Measurements from ENCODE around the gene TRAK2. TPM values are rescaled to one million over a fixed set of nuclear protein-coding genes. Genes with fewer than 3 reads are reported as not detected.

The TRAK2 gene
- total and polyA plus RNA-seq, 2 of the 13 experiments (the other 11 are each of a cell fraction or from before 2014, with no cell fraction given): 7.7 to 21.0 TPM

GRCh38 chr2:201406077-201406662, 45.1 kb downstream of the TRAK2 start:
- POLR2A ChIA-PET: interaction anchor here (1.1 kb wide), 1 partner anchor 46 kb away, joined by 3 read pairs; no protein-coding TSS in a partner anchor
- in situ Hi-C loops (cut with HindIII; ENCODE audit: extremely low pct_ligation_motif_present, low pct_unique_long_range_greater_than_20kb): no loop called here
- Histone ChIP-seq H3K27ac (ENCODE audit: extremely low read length, insufficient read depth, low read length) (peak overlapping the region; percentile 39), H3K4me1 (ENCODE audit: insufficient read depth, low read length) (peaks cover 25% of the 10 kb centered on the region), H4K20me1 (ENCODE audit: insufficient read depth, low read length) (no peaks in the 10 kb centered on the region), H3K36me3 (replicated peaks in 1 of 2; ENCODE audit: control insufficient read depth in 1 of 2, insufficient read depth in 2 of 2, low read length in 2 of 2) (peaks cover 0 to 1% of the 10 kb centered on the region in 2 experiments; a peak in 2 of 5 replicates), H3K79me2 (ENCODE audit: insufficient read depth, low read length) (no peaks in the 10 kb centered on the region), H3K9ac (ENCODE audit: insufficient read depth, low read depth, low read length) (peak overlapping the region; percentile 18; the same call in 1 of the 2 replicates), H3K27me3 (ENCODE audit: control insufficient read depth in 1 of 2, insufficient read depth in 2 of 2, low read length in 2 of 2) (no peaks in the 10 kb centered on the region), H3K9me3 (ENCODE audit: low read length) (no peaks in the 10 kb centered on the region), H3K4me2 (ENCODE audit: low read depth, low read length) (peak overlapping the region; percentile 25), H3K4me3 (replicated peaks in 1 of 3; ENCODE audit: insufficient read depth in 1 of 3, low read depth in 2 of 3, low read length in 3 of 3) (peak overlapping the region in 1 of 3 experiments; percentile 7; a peak in 2 of 6 replicates), H2AFZ (ENCODE audit: low read length) (peak overlapping the region; percentile 47)
- intact Hi-C loops (cut with micrococcal nuclease; ENCODE audit: unreplicated experiment): loop anchor here (2.0 kb wide), 1 partner anchor 45 kb away; the partner anchor contains the start of genes STRADB and TRAK2
- WGBS (ENCODE audit: low lambda C conversion rate): 32% methylated on average over 3 of the region's 3 CpGs
- ATAC-seq (no peak), FAIRE-seq (no peak), DNase-seq (ENCODE audit: low spot score) (peak; percentile 57)
- no TSS peak for BruUV-seq (replicated peaks)
- CTCF ChIA-PET (ENCODE audit: low intra/inter-chr PET ratio, low total read pairs): no interaction called here
- TF ChIP-seq SAP130 (CRISPR knock-in tag; IDR thresholded peaks at IDR 0.05; ENCODE audit: low read depth): 0 out of 2 replicates have a peak, but pooled peaks have one; percentile 16
- no peak for TF ChIP-seq SRY (CRISPR knock-in tag; IDR thresholded peaks at IDR 0.05)
- no peak for TF ChIP-seq SMAD1 (CRISPR knock-in tag; IDR thresholded peaks at IDR 0.05; ENCODE audit: borderline replicate concordance, low read depth)
- TF ChIP-seq TEAD2 (CRISPR knock-in tag; IDR thresholded peaks at IDR 0.05): no peak
- TF ChIP-seq GMEB1 (CRISPR knock-in tag; IDR thresholded peaks at IDR 0.05; ENCODE audit: borderline replicate concordance): no peak
- TF ChIP-seq FOXO1 (CRISPR knock-in tag; IDR thresholded peaks at IDR 0.05): no peak
- TF ChIP-seq FOXP1 (IDR thresholded peaks at IDR 0.05): no peak
- no peak for TF ChIP-seq FOXP1 (CRISPR knock-in tag; IDR thresholded peaks at IDR 0.05)
- TF ChIP-seq POGZ (CRISPR knock-in tag; IDR thresholded peaks at IDR 0.05): no peak
- no peak for TF ChIP-seq ZNF556 (CRISPR knock-in tag; IDR thresholded peaks at IDR 0.05; ENCODE audit: borderline replicate concordance)
- TF ChIP-seq ZNF607 (CRISPR knock-in tag; IDR thresholded peaks at IDR 0.05; ENCODE audit: borderline replicate concordance): no peak
- no peak for TF ChIP-seq IKZF1 (IDR thresholded peaks at IDR 0.05)
- TF ChIP-seq ZBTB46 (CRISPR knock-in tag; IDR thresholded peaks at IDR 0.05; ENCODE audit: borderline replicate concordance): no peak
- TF ChIP-seq ZNF724P (CRISPR knock-in tag; IDR thresholded peaks at IDR 0.05; ENCODE audit: borderline replicate concordance): no peak
- no peak for TF ChIP-seq ZNF879 (CRISPR knock-in tag; IDR thresholded peaks at IDR 0.05)
- TF ChIP-seq ATF2 (CRISPR knock-in tag; IDR thresholded peaks at IDR 0.05): peak; percentile 41; the same call in 1 of the 2 replicates
- TF ChIP-seq CEBPB (IDR thresholded peaks at IDR 0.05; ENCODE audit: borderline replicate concordance, low read depth, low read length): peak; percentile 99
- peak; percentile 46; the same call in 1 of the 2 replicates for TF ChIP-seq NCOR1 (IDR thresholded peaks at IDR 0.05; ENCODE audit: borderline replicate concordance, low read length)
- no peak for TF ChIP-seq ZNF547 (CRISPR knock-in tag; IDR thresholded peaks at IDR 0.05)
- no peak for TF ChIP-seq ZBTB34 (CRISPR knock-in tag; IDR thresholded peaks at IDR 0.05)

Measured in HepG2 (cell line).